GM10248 (cell line): ENCODE results near the gene EPM2AIP1.

Experiments used
- CTCF ChIA-PET: fragments of 300-600 bp; sonication (Branson Sonifier 250); formaldehyde crosslinking; extraction: SDS; loops from one replicate; lab custom pipeline; 2021; ENCODE audit warnings: antibody characterized with exemption; lab: Yijun Ruan, JAX
- POLR2A ChIA-PET: fragments of 350-650 bp; sonication (Branson Sonifier 250); formaldehyde crosslinking; extraction: SDS; loops from one replicate; lab custom pipeline; 2020; ENCODE audit warnings: antibody characterized with exemption; lab: Yijun Ruan, JAX
- DNase-seq: peaks from one replicate; pipeline ENCODE4 v3.0.0; 2012; ENCODE audit errors: extremely low spot score
- TF ChIP-seq, protein P1 (sequence below): IDR thresholded peaks from 2 replicates; pipeline ENCODE4 v1.5.1; 2012; ENCODE audit warnings: mild to moderate bottlenecking, low read depth; ENCODE audit errors: extremely low read depth, missing control alignments, control extremely low read depth

EPM2AIP1 gene

DNA sequence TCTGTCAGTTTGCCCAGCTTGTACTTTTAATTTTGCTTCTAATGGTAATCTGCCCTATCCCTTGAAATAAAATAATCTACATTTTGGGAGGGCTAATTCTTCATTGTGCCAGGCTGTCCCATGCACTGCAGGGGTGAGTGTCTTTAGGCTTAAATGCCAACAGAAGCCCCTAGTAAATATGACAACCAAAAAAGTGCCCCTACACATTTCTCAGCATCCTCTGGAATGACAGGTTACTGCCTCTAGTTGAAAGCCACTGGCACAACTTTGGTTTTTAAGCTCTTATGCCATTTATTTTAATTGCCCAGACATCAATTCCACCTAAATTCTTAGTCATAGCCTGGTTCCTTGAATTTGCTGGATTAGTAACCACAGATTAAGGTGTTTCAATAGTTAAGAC is 3.4 kb downstream of the EPM2AIP1 start:
- ChIA-PET CTCF (interaction anchor here (0.7 to 2.1 kb wide), 3 partner anchors 11 to 74 kb away, joined by 3 to 15 read pairs (median 3); no protein-coding TSS in a partner anchor), POLR2A (interaction anchor here (1.6 kb wide), 1 partner anchor 16 kb away, joined by 4 read pairs; no protein-coding TSS in a partner anchor)
- TF ChIP-seq, protein P1, sequence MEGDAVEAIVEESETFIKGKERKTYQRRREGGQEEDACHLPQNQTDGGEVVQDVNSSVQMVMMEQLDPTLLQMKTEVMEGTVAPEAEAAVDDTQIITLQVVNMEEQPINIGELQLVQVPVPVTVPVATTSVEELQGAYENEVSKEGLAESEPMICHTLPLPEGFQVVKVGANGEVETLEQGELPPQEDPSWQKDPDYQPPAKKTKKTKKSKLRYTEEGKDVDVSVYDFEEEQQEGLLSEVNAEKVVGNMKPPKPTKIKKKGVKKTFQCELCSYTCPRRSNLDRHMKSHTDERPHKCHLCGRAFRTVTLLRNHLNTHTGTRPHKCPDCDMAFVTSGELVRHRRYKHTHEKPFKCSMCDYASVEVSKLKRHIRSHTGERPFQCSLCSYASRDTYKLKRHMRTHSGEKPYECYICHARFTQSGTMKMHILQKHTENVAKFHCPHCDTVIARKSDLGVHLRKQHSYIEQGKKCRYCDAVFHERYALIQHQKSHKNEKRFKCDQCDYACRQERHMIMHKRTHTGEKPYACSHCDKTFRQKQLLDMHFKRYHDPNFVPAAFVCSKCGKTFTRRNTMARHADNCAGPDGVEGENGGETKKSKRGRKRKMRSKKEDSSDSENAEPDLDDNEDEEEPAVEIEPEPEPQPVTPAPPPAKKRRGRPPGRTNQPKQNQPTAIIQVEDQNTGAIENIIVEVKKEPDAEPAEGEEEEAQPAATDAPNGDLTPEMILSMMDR = no peak
- DNase-seq = no peak

DNA sequence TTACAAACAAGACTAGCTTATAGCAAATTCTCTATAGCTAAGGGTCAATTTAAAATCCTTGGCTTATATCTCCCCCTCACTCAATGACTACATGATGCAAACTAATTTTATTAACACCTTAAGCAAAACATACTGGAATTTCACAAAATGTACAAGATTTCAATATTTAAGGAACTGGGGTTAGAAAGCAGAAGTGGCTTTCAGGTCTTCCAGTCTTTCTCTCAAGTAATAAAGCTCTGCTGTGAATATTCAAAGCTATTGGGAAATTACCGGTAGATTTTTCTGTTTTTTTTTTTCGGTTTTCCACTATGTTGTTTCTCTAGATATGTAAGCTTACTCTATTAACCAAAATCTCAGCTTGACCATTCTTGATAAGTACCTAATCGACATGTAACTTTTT is 3.9 kb downstream of the EPM2AIP1 start:
- ChIA-PET CTCF (interaction anchor here (0.6 to 2.1 kb wide), 5 partner anchors 11 to 420 kb away, joined by 3 to 15 read pairs (median 3); no protein-coding TSS in a partner anchor), POLR2A (interaction anchor here (0.6 to 1.6 kb wide), 4 partner anchors 15 to 151 kb away, joined by 3 to 9 read pairs (median 6); no protein-coding TSS in a partner anchor)
- TF ChIP-seq, protein P1 = no peak
- DNase-seq = no peak

DNA sequence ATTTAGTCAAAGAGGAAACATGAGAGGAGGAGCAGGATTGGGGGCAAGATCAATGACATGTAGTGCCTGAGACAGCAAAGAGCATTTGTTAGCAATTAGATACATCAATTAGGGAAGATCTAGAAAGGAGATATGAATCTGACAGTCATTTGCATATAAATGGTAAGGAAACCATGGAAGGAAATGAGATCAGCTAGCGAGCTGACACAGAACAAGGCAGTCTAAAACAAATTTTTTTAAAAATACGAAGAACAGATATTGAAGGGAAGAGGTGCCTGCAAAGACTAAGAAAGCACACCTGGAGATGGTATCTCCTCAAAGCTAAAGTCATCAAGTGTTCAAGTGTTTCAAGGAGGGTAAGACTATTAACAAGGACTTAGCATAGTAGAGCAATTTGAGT is 4.6 kb downstream of the EPM2AIP1 start:
- no peak for DNase-seq
- ChIA-PET POLR2A (interaction anchor here (0.8 to 1.6 kb wide), 2 partner anchors 15 to 65 kb away, joined by 3 to 4 read pairs; no protein-coding TSS in a partner anchor), CTCF (interaction anchor here (0.6 to 2.1 kb wide), 4 partner anchors 15 to 420 kb away, joined by 3 to 15 read pairs (median 3); no protein-coding TSS in a partner anchor)
- TF ChIP-seq, protein P1 = no peak

DNA sequence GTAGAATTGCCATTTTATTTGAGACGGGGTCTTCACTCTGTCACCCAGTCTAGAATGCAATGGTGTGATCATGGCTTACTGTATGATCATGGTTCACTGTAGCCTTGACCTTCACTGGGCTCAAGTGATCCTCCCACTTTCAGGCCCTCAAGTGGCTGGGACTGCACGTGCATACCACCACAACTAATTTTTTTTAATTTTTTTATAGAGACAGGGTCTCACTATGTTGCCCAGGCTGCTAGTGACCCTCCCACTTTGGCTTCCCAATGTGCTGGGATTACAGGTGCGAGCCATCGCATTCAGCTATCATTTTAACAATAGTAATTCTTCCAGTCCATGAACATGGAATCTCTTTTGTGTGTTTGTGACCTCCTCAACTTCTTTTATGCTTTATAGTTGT is 11.9 kb downstream of the EPM2AIP1 start:
- POLR2A ChIA-PET = no interaction called here
- TF ChIP-seq, protein P1 = no peak
- no peak for DNase-seq
- CTCF ChIA-PET = interaction anchor here (1.0 kb wide), 1 partner anchor 11 kb away, joined by 3 read pairs; no protein-coding TSS in a partner anchor

DNA sequence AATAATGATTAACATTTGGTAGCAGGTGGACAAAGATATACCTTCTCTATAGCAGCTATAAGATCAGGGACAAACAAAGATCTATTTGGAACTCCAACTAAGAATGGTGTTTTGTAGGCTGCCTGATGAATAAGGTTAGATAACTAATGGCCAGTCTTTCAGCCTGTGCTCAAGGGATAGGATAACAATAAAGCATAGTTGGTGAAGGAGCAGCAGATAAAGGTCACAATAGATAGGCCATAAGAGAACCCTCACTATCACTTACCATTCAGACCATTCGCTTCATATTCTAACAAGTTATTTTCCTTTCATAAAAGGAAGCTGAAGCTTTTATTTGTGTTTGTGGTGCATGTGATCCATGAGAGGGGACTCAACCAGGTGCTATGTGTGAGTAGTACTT is 19.8 kb downstream of the EPM2AIP1 start:
- ChIA-PET CTCF (interaction anchor here (1.1 to 7.5 kb wide), 5 partner anchors 9 to 97 kb away, joined by 3 to 83 read pairs (median 4); no protein-coding TSS in a partner anchor), POLR2A (interaction anchor here (0.8 to 2.1 kb wide), 2 partner anchors 16 to 20 kb away, joined by 4 read pairs; partner anchors contain the start of genes EPM2AIP1 and MLH1)
- TF ChIP-seq, protein P1 = no peak
- no peak for DNase-seq

DNA sequence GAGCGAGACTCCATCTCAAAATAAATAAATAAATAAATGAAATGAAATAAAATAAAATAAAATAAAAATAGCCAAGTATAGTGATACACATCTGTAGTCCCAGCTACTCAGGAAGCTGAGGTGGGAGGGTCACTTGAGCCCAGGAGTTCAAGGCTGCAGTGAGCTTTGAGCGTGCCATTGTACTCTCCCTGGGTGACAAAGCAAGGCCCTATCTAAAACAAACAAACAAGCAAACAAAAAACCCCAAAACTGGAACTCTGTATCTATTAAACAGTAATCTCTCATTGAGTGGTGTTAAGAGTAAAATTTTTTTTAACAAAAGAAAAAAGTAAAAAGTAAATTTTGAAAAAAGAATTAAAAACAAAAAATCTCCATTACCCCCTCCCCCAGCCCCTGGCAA is 20.8 kb downstream of the EPM2AIP1 start:
- ChIA-PET POLR2A (no interaction called here), CTCF (interaction anchor here (7.5 kb wide), 1 partner anchor 13 kb away, joined by 83 read pairs; no protein-coding TSS in a partner anchor)
- TF ChIP-seq, protein P1 = no peak
- no peak for DNase-seq
